HG03103 (cell line): ENCODE results near the gene PRRT2.
"Not testable (repeated sequence)": the region's sequence is repeated elsewhere in the genome, so short reads cannot be mapped to it uniquely, and the experiment has no call there.

Source experiments
- ATAC-seq: cut with Tn5 transposase; IDR thresholded peaks from one replicate; pipeline ENCODE4 v1.9.1; 2021; ENCODE audit warnings: low read depth; ENCODE audit not compliant: unreplicated experiment

PRRT2 gene

GRCh38 chr16:29790949-29791844, 20.8 kb upstream of the PRRT2 start:
- peak; percentile 14 for ATAC-seq

GRCh38 chr16:29791845-29792807, 19.9 kb upstream of the PRRT2 start:
- ATAC-seq, result no peak

GRCh38 chr16:29793153-29793552, 18.8 kb upstream of the PRRT2 start:
- not testable (repeated sequence) for ATAC-seq

GRCh38 chr16:29794231-29794710, 17.7 kb upstream of the PRRT2 start:
- ATAC-seq, result no peak

GRCh38 chr16:29802416-29802935, 9.5 kb upstream of the PRRT2 start:
- no peak for ATAC-seq

- ATAC-seq, result no peak
Observed at GRCh38 chr16:29804020-29804419, 8.0 kb upstream of the PRRT2 start.

- no peak for ATAC-seq
Observed at GRCh38 chr16:29804455-29805231, 7.3 kb upstream of the PRRT2 start.

GRCh38 chr16:29805232-29806098, 6.5 kb upstream of the PRRT2 start:
- peak; percentile 42 for ATAC-seq

- no peak for ATAC-seq
Observed at GRCh38 chr16:29806099-29806579, 5.9 kb upstream of the PRRT2 start, which contains the start of gene MAZ. Gene MAZ (plus strand): TSS chr16:29806529. CDS start chr16:29806702, 173 bp downstream.

- no peak for ATAC-seq
Observed at GRCh38 chr16:29806641-29807425, 5.2 kb upstream of the PRRT2 start.

- no peak for ATAC-seq
Observed at GRCh38 chr16:29807426-29808218, 4.4 kb upstream of the PRRT2 start.

GRCh38 chr16:29808219-29808900, 3.6 kb upstream of the PRRT2 start:
- ATAC-seq, result no peak

- no peak for ATAC-seq
Observed at GRCh38 chr16:29809031-29809747, 2.8 kb upstream of the PRRT2 start.

GRCh38 chr16:29809850-29810698, 1.9 kb upstream of the PRRT2 start:
- ATAC-seq, result no peak

- no peak for ATAC-seq
Observed at GRCh38 chr16:29810699-29811169, 1.3 kb upstream of the PRRT2 start.
